RWPE2 (cell line): Measurements from ENCODE around the gene OR8K3.

Source experiments
- ATAC-seq: fragments of 200-7000 bp; cut with Tn5 transposase; 3 replicates; pipeline ENCODE4 v1.9.1; 2021; ENCODE audit warnings: low read depth
- DNase-seq: peaks from one replicate; pipeline ENCODE4 v3.0.0-alpha.2; 2020; ENCODE audit warnings: low spot score
- H3K27ac ChIP-seq: fragments of 450-650 bp; 2 replicates; pipeline ENCODE4 v1.5.1; 2017; ENCODE audit warnings: mild to moderate bottlenecking; ENCODE audit not compliant: poor library complexity, severe bottlenecking
- H3K27me3 ChIP-seq: fragments of 250-450 bp; sonication (Bioruptor Pico); 2 replicates; pipeline ENCODE4 v1.5.1; 2021; ENCODE audit warnings: mild to moderate bottlenecking, moderate library complexity; ENCODE audit not compliant: insufficient read depth, poor library complexity, severe bottlenecking
- H3K36me3 ChIP-seq: fragments of 250-450 bp; sonication (Bioruptor Pico); 2 replicates; pipeline ENCODE4 v1.5.1; 2020; ENCODE audit warnings: low read depth, mild to moderate bottlenecking, moderate library complexity
- H3K4me1 ChIP-seq: fragments of 250-450 bp; sonication (Bioruptor Pico); 2 replicates; pipeline ENCODE4 v1.5.1; 2021; ENCODE audit warnings: mild to moderate bottlenecking, moderate library complexity; ENCODE audit not compliant: insufficient read depth, poor library complexity, severe bottlenecking
- H3K4me3 ChIP-seq: fragments of 250-450 bp; sonication (Bioruptor Pico); 2 replicates; pipeline ENCODE4 v1.5.1; 2021; ENCODE audit warnings: mild to moderate bottlenecking, moderate library complexity; ENCODE audit not compliant: severe bottlenecking
- H3K9me3 ChIP-seq: fragments of 250-450 bp; sonication (Bioruptor Pico); 2 replicates; pipeline ENCODE4 v1.5.1; 2021; ENCODE audit warnings: mild to moderate bottlenecking, moderate library complexity; ENCODE audit not compliant: severe bottlenecking
- CTCF ChIP-seq: fragments of 450-650 bp; IDR thresholded peaks from one replicate; pipeline ENCODE4 v1.5.1; 2017; ENCODE audit warnings: mild to moderate bottlenecking, moderate library complexity; ENCODE audit not compliant: poor library complexity, severe bottlenecking

OR8K3 gene

GRCh38 chr11:56307836-56308235 is 7.1 kb upstream of the OR8K3 start:
- no peak for TF ChIP-seq CTCF
- DNase-seq (no peak), ATAC-seq (no peak)
- H3K27ac ChIP-seq, result no peak overlapping the region
- H3K36me3 ChIP-seq, result no peaks in the 10 kb centered on the region
- H3K4me1 ChIP-seq, result no peaks in the 10 kb centered on the region
- H3K9me3 ChIP-seq, result no peaks in the 10 kb centered on the region
- no peak overlapping the region for H3K4me3 ChIP-seq
- H3K27me3 ChIP-seq, result no peaks in the 10 kb centered on the region

- DNase-seq (peak; percentile 47), ATAC-seq (no peak)
- no peaks in the 10 kb centered on the region for H3K27me3 ChIP-seq
- H3K9me3 ChIP-seq, result no peaks in the 10 kb centered on the region
- no peak overlapping the region for H3K4me3 ChIP-seq
- TF ChIP-seq CTCF, result no peak
- no peaks in the 10 kb centered on the region for H3K4me1 ChIP-seq
- H3K27ac ChIP-seq, result no peak overlapping the region
- no peaks in the 10 kb centered on the region for H3K36me3 ChIP-seq
Observed at GRCh38 chr11:56331861-56332491, 17.0 kb downstream of the OR8K3 start.

- TF ChIP-seq CTCF, result no peak
- ATAC-seq, result no peak
- H3K27ac ChIP-seq, result no peak overlapping the region
- H3K9me3 ChIP-seq, result no peaks in the 10 kb centered on the region
- no peak for DNase-seq
- no peak overlapping the region for H3K4me3 ChIP-seq
- no peaks in the 10 kb centered on the region for H3K36me3 ChIP-seq
- H3K27me3 ChIP-seq, result no peaks in the 10 kb centered on the region
- no peaks in the 10 kb centered on the region for H3K4me1 ChIP-seq
Observed at GRCh38 chr11:56333156-56333555, 18.2 kb downstream of the OR8K3 start.

- TF ChIP-seq CTCF, result no peak
- Histone ChIP-seq H3K36me3 (no peaks in the 10 kb centered on the region), H3K27ac (no peak overlapping the region), H3K27me3 (no peaks in the 10 kb centered on the region), H3K4me1 (no peaks in the 10 kb centered on the region), H3K4me3 (no peak overlapping the region), H3K9me3 (no peaks in the 10 kb centered on the region)
- no peak for DNase-seq
- no peak for ATAC-seq
Observed at GRCh38 chr11:56340289-56340688, 25.3 kb downstream of the OR8K3 start.

- Histone ChIP-seq H3K27me3 (no peaks in the 10 kb centered on the region), H3K36me3 (no peaks in the 10 kb centered on the region), H3K9me3 (no peaks in the 10 kb centered on the region), H3K27ac (no peak within 1 kb of the TSS), H3K4me1 (no peaks in the 10 kb centered on the region), H3K4me3 (no peak within 1 kb of the TSS)
- no peak for ATAC-seq
- no peak for TF ChIP-seq CTCF
- DNase-seq, result no peak
Observed at GRCh38 chr11:56345739-56346138, 30.8 kb downstream of the OR8K3 start, which contains the start of gene OR8K1. OR8K1 (plus strand) TSS chr11:56346039; CDS start chr11:56346039, 0 bp downstream.
